ENCODE results near the gene MON1B. TPM values are rescaled to one million over a fixed set of nuclear protein-coding genes. Genes with fewer than 3 reads are reported as not detected.
"Not testable (repeated sequence)": the region's sequence is repeated elsewhere in the genome, so short reads cannot be mapped to it uniquely, and the experiment has no call there.

Gene MON1B
- total RNA-seq, 1 experiment from 2014 or later: 67.1 TPM

DNA sequence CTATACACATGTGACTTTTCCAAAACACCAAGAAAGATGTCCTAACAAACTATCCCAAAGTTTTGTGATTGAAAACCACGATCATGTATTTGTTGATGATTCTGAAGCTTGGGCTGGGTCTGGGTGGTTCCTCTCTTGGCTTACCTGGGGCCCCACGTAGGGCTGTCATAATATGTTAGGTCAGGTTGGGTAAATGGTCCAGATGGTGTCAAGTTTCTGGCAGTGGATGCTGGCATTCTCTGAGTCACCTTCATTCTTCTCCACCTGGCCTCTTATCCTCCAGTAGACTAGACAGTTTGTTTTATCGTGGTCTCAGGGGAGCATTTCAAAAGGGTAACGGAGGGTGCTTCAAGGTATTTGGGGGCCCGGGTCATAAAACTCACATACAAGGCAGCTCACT is 47.6 kb downstream of the MON1B start:
- POLR2A ChIA-PET: no interaction called here
- H3K9me3 ChIP-seq: no peaks in the 10 kb centered on the region
- Mint-ChIP-seq H3K36me3 (ENCODE audit: insufficient read depth, unreplicated experiment) (no peaks in the 10 kb centered on the region), H3K4me1 (ENCODE audit: low read depth, unreplicated experiment) (peaks cover 28% of the 10 kb centered on the region), H3K27me3 (ENCODE audit: insufficient read depth, unreplicated experiment) (peaks cover 2% of the 10 kb centered on the region), H3K9me3 (ENCODE audit: unreplicated experiment) (no peaks in the 10 kb centered on the region), H3K27ac (ENCODE audit: unreplicated experiment) (no peak overlapping the region), H3K4me3 (ENCODE audit: unreplicated experiment) (no peak overlapping the region)
- intact Hi-C loops (cut with micrococcal nuclease; ENCODE audit: unreplicated experiment): loop anchor here (5.0 kb wide), 2 partner anchors 169 to 194 kb away; no protein-coding TSS in a partner anchor
- CTCF ChIA-PET: no interaction called here
- TF ChIP-seq, protein P1, sequence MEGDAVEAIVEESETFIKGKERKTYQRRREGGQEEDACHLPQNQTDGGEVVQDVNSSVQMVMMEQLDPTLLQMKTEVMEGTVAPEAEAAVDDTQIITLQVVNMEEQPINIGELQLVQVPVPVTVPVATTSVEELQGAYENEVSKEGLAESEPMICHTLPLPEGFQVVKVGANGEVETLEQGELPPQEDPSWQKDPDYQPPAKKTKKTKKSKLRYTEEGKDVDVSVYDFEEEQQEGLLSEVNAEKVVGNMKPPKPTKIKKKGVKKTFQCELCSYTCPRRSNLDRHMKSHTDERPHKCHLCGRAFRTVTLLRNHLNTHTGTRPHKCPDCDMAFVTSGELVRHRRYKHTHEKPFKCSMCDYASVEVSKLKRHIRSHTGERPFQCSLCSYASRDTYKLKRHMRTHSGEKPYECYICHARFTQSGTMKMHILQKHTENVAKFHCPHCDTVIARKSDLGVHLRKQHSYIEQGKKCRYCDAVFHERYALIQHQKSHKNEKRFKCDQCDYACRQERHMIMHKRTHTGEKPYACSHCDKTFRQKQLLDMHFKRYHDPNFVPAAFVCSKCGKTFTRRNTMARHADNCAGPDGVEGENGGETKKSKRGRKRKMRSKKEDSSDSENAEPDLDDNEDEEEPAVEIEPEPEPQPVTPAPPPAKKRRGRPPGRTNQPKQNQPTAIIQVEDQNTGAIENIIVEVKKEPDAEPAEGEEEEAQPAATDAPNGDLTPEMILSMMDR (IDR thresholded peaks at IDR 0.05; ENCODE audit: insufficient read depth in 1 of 2, low read depth in 1 of 2, low read length in 1 of 2, severe bottlenecking in 1 of 2, unreplicated experiment in 1 of 2): no peak
- no peak for DNase-seq
- H3K36me3 ChIP-seq (ENCODE audit: control insufficient read depth, insufficient read depth, low read length): no peaks in the 10 kb centered on the region
- no peaks in the 10 kb centered on the region for H3K27me3 ChIP-seq (replicated peaks; ENCODE audit: control insufficient read depth, insufficient read depth, low read length)
- peaks cover 7% of the 10 kb centered on the region; the same call in 1 of the 2 replicates for H3K4me1 ChIP-seq
- BruUV-seq (replicated peaks): no TSS peak
- no peak overlapping the region for H3K4me3 ChIP-seq (ENCODE audit: low read depth, low read length)

DNA sequence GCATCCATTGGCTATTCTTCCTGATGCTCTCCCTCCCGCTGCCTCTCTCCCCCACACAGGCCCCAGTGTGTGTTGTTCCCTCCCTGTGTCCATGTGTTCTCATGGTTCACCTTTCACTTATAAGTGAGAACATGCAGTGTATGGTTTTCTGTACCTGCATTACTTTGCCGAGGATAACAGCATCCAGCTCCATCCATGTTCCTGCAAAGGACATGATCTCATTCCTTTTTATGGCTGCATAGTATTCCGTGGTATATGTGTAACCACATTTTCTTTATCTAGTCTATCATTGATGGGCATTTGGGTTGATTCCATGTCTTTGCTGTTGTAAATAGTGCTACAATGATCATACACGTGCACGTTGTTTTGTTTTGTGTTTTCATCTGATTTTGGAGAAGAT is 51.5 kb downstream of the MON1B start:
- CTCF ChIA-PET; H3K4me1 ChIP-seq; H3K4me3 ChIP-seq (ENCODE audit: low read depth, low read length); H3K27me3 Mint-ChIP-seq (ENCODE audit: insufficient read depth, unreplicated experiment); DNase-seq; BruUV-seq (replicated peaks); H3K9me3 Mint-ChIP-seq (ENCODE audit: unreplicated experiment); H3K36me3 Mint-ChIP-seq (ENCODE audit: insufficient read depth, unreplicated experiment); H3K9me3 ChIP-seq; H3K27ac Mint-ChIP-seq (ENCODE audit: unreplicated experiment); H3K36me3 ChIP-seq (ENCODE audit: control insufficient read depth, insufficient read depth, low read length); H3K27me3 ChIP-seq (replicated peaks; ENCODE audit: control insufficient read depth, insufficient read depth, low read length); H3K4me3 Mint-ChIP-seq (ENCODE audit: unreplicated experiment); POLR2A ChIA-PET; intact Hi-C loops (cut with micrococcal nuclease; ENCODE audit: unreplicated experiment): not testable (repeated sequence)
- peaks cover 25% of the 10 kb centered on the region for H3K4me1 Mint-ChIP-seq (ENCODE audit: low read depth, unreplicated experiment)

DNA sequence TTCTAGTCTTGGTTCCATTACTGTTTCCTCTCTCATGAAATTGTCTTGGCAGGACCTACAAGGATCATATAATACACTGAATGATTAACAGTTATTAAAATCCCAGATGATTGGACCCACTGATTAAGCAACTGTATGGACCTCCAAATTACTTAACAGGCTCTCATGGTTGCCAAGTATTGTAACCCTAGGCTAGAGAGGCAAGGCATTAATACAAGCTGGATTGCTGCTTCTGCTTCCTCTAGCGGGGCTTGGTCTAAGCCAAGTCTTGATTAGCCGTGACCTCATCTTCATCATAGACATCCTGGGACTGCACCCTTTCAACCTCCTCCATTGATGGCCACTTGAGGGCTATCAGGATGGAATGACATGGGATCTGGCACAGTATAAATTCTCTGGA is 55.2 kb downstream of the MON1B start:
- ChIA-PET POLR2A (no interaction called here), CTCF (no interaction called here)
- H3K27me3 Mint-ChIP-seq (ENCODE audit: insufficient read depth, unreplicated experiment): no peaks in the 10 kb centered on the region
- peaks cover 7% of the 10 kb centered on the region for H3K4me1 Mint-ChIP-seq (ENCODE audit: low read depth, unreplicated experiment)
- no peak overlapping the region for H3K4me3 Mint-ChIP-seq (ENCODE audit: unreplicated experiment)
- no peaks in the 10 kb centered on the region for H3K36me3 ChIP-seq (ENCODE audit: control insufficient read depth, insufficient read depth, low read length)
- H3K4me1 ChIP-seq: no peaks in the 10 kb centered on the region
- no peaks in the 10 kb centered on the region for H3K36me3 Mint-ChIP-seq (ENCODE audit: insufficient read depth, unreplicated experiment)
- DNase-seq: no peak
- no peak overlapping the region for H3K27ac Mint-ChIP-seq (ENCODE audit: unreplicated experiment)
- BruUV-seq (replicated peaks): no TSS peak
- TF ChIP-seq, protein P1 (IDR thresholded peaks at IDR 0.05; ENCODE audit: insufficient read depth in 1 of 2, low read depth in 1 of 2, low read length in 1 of 2, severe bottlenecking in 1 of 2, unreplicated experiment in 1 of 2): no peak
- H3K9me3 Mint-ChIP-seq (ENCODE audit: unreplicated experiment): no peaks in the 10 kb centered on the region
- no peaks in the 10 kb centered on the region for H3K27me3 ChIP-seq (replicated peaks; ENCODE audit: control insufficient read depth, insufficient read depth, low read length)
- intact Hi-C loops (cut with micrococcal nuclease; ENCODE audit: unreplicated experiment): no loop called here
- no peak overlapping the region for H3K4me3 ChIP-seq (ENCODE audit: low read depth, low read length)
- no peaks in the 10 kb centered on the region for H3K9me3 ChIP-seq

DNA sequence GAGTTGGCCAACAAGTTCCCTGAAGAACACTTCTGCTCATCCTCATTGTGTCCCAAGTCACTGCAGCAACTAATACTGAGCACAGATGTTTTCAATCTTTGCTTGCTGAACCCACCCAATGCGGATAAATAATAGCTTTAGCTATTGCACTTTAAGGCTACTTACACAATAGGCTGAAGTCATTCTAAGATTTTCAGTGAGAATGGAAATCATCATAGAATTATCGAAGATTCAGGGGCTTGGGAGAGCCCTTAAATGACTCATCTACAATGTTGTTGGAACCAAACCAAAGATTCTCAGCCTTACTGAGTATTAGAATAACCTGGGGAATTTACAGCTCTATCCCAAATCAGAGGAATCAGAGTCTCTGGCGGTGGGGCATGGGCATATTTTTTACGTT is 59.4 kb downstream of the MON1B start:
- CTCF ChIA-PET: no interaction called here
- no peak for DNase-seq

More for the DNA sequence above, 59.4 kb downstream of the MON1B start:
- Mint-ChIP-seq H3K27ac (ENCODE audit: unreplicated experiment) (no peak overlapping the region), H3K27me3 (ENCODE audit: insufficient read depth, unreplicated experiment) (no peaks in the 10 kb centered on the region), H3K4me1 (ENCODE audit: low read depth, unreplicated experiment) (peaks cover 4% of the 10 kb centered on the region), H3K36me3 (ENCODE audit: insufficient read depth, unreplicated experiment) (no peaks in the 10 kb centered on the region), H3K9me3 (ENCODE audit: unreplicated experiment) (no peaks in the 10 kb centered on the region), H3K4me3 (ENCODE audit: unreplicated experiment) (no peak overlapping the region)
- Histone ChIP-seq H3K36me3 (ENCODE audit: control insufficient read depth, insufficient read depth, low read length) (no peaks in the 10 kb centered on the region), H3K9me3 (no peaks in the 10 kb centered on the region), H3K4me1 (no peaks in the 10 kb centered on the region), H3K27me3 (replicated peaks; ENCODE audit: control insufficient read depth, insufficient read depth, low read length) (no peaks in the 10 kb centered on the region), H3K4me3 (ENCODE audit: low read depth, low read length) (no peak overlapping the region)
- TF ChIP-seq, protein P1 (IDR thresholded peaks at IDR 0.05; ENCODE audit: insufficient read depth in 1 of 2, low read depth in 1 of 2, low read length in 1 of 2, severe bottlenecking in 1 of 2, unreplicated experiment in 1 of 2): no peak
- no TSS peak for BruUV-seq (replicated peaks)
- POLR2A ChIA-PET: no interaction called here
- intact Hi-C loops (cut with micrococcal nuclease; ENCODE audit: unreplicated experiment): no loop called here
